HL-60 (cell line): ENCODE measurements around the gene IRF2BP2.

Experiments
- DNase-seq, 2 experiments: peaks; one replicate each; pipeline ENCODE4 v3.0.0-alpha.2; 2010 to 2020; ENCODE audit warnings: low read depth in 1 of 2, low spot score in 1 of 2
- H3K27ac ChIP-seq: fragments of 250-450 bp; sonication (Bioruptor Pico); replicated peaks from 2 replicates; pipeline ENCODE4 v1.5.1; 2020; ENCODE audit warnings: mild to moderate bottlenecking, moderate library complexity
- H3K27me3 ChIP-seq: fragments of 250-450 bp; sonication (Bioruptor Pico); 2 replicates; pipeline ENCODE4 v1.5.1; 2021; ENCODE audit warnings: mild to moderate bottlenecking, moderate library complexity; ENCODE audit not compliant: insufficient read depth, poor library complexity, severe bottlenecking
- H3K4me3 ChIP-seq: replicated peaks from 2 replicates; pipeline ENCODE4 v1.5.1; 2011; ENCODE audit warnings: mild to moderate bottlenecking, control low read depth, low read length; ENCODE audit not compliant: insufficient read depth
- CTCF ChIP-seq: IDR thresholded peaks from one replicate; pipeline ENCODE4 v1.5.1; 2011; ENCODE audit warnings: low read length, control low read depth, inconsistent platforms; ENCODE audit not compliant: insufficient read depth
- GABPA ChIP-seq: IDR thresholded peaks from 2 replicates; pipeline ENCODE4 v1.6.1; 2012; ENCODE audit warnings: low read depth
- POLR2AphosphoS5 ChIP-seq: IDR thresholded peaks from 2 replicates; pipeline ENCODE4 v1.6.1; 2012; ENCODE audit warnings: low read depth
- REST ChIP-seq: IDR thresholded peaks from 2 replicates; pipeline ENCODE4 v1.6.1; 2012; ENCODE audit warnings: low read depth; ENCODE audit not compliant: insufficient replicate concordance
- SPI1 ChIP-seq: IDR thresholded peaks from 2 replicates; pipeline ENCODE4 v1.6.1; 2012; ENCODE audit warnings: low read depth, mild to moderate bottlenecking, borderline replicate concordance

Gene IRF2BP2

GRCh38 chr1:234629026-234629425 lies 19.0 kb upstream of the IRF2BP2 start:
- TF ChIP-seq CTCF: no peak
- H3K27me3 ChIP-seq: no peaks in the 10 kb centered on the region
- no peak for DNase-seq
- H3K27ac ChIP-seq: no peak overlapping the region
- no peak overlapping the region for H3K4me3 ChIP-seq

GRCh38 chr1:234628089-234628488 lies 18.1 kb upstream of the IRF2BP2 start:
- H3K27ac ChIP-seq: no peak overlapping the region
- TF ChIP-seq GABPA: no peak
- no peak for TF ChIP-seq CTCF
- no peak for TF ChIP-seq POLR2AphosphoS5
- no peak for TF ChIP-seq SPI1
- no peak for TF ChIP-seq REST
- no peak overlapping the region for H3K4me3 ChIP-seq
- H3K27me3 ChIP-seq: no peaks in the 10 kb centered on the region
- no peak for DNase-seq

DNA sequence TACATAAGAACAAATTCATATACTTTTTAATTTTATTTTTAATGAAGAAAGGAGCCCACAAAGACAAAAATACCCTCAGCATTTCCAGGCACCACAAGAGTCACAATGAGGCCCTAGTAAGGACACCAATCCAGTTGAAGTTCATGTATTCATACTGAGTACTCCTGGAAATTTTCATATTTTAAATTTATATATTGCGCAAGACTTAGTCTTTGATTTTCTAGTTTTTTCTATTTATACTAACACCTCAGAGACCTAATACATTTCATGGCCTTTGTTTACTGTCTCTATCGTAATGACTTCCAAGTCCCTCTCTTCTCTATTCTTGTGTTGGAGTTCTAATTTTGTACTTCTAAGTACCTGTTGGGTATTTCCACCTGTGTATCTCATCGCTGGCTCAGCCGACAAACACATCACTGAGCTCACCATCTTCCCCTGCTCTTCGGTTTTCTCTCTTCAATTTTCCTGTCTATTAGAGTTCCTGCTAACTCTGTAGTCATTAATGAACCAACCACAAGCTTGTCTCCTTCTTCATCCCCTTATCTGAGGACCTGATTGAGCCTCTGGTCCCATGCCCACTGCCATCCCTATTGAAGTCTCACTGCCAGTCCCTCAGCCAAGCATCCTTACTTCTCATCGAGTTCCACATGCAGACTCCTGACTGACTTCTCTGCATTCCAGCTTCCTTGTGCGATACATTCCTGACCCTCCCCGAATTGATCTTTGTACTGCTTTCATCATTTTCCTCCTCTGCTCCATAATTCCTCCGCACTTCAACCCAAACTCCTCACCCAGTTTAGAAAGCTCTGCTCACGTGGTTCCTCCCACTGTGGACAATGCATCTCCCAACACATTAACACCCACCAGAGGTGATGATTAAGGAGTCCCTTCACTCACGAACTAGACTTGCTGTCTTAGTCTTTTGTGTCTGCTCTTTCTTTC lies 17.3 kb upstream of the IRF2BP2 start:
- Histone ChIP-seq H3K27ac (no peak overlapping the region), H3K27me3 (no peaks in the 10 kb centered on the region), H3K4me3 (no peak overlapping the region)
- DNase-seq: no peak
- TF ChIP-seq POLR2AphosphoS5 (no peak), GABPA (no peak), CTCF (no peak), SPI1 (no peak), REST (no peak)
